ENCODE results near the gene GP9.
"Not testable (repeated sequence)": the region's sequence is repeated elsewhere in the genome, so short reads cannot be mapped to it uniquely, and the experiment has no call there.

GP9 gene

GRCh38 chr3:129050556-129051295 is 9.9 kb upstream of the GP9 start:
- DNase-seq (ENCODE audit: low read depth in 2 of 3, low spot score in 2 of 3), result no peak

GRCh38 chr3:129051871-129052340 is 8.7 kb upstream of the GP9 start:
- DNase-seq (ENCODE audit: low read depth in 2 of 3, low spot score in 2 of 3), result no peak

- no peak for DNase-seq (ENCODE audit: low read depth in 2 of 3, low spot score in 2 of 3)
These were observed 7.9 kb upstream of the GP9 start for GRCh38 chr3:129052675-129053074.

GRCh38 chr3:129054605-129055104 is 5.9 kb upstream of the GP9 start:
- no peak for DNase-seq (ENCODE audit: low read depth in 2 of 3, low spot score in 2 of 3)

DNA sequence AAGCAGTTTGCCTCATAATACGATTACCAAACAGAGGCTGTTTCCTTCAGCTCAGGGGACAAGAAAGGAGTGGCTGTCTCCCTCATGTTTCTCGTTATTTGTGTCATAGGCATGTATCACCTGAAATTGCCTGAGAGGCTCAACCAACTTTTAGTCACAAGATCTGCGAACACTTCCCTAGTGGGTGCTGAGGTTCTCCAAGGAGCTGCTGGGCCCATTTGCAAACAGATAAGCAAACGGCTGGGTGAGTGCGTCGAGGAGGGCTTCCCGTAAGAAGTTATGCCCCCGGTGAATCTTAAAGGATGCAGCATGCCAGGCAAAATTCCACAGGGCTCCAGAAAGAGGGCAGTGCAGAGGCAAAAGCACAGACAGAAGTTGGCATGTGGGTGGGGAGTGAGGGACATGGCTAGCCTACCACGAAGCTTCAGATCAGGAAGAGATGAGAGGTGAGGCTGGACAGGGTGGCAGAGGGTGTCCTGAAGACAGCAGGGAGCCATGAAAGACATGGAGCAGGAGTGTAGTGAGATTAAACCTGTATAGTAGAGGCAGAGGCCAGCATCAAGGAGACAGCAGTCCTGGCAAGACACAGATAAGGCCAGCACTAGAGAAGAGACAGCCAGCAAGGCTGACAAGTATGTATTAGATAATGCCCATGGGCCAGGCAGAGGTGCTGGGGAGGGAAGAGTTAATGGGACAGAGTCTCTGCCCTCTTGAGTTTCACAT is 4.0 kb upstream of the GP9 start:
- no peak for DNase-seq (ENCODE audit: low read depth in 2 of 3, low spot score in 2 of 3)

DNA sequence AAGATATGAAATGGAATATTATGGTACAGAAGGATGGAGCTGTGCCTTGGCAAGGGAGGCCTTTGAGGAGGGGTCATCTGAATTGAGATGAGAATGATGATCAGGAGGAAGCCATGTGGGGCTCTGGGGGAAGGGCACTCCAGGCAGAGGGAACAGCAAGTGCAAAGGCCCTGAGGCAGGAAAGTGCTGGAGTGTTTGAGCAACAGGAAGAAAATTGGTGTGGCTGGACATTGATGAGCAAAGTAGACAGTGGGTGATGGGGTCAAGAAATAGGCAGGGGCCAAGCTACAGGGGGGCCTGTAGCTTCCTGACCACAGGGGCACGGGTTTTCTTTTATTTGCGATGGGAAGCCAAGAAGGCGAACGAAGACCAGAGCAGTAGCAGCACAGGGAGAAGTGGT is 3.3 kb upstream of the GP9 start:
- no peak for DNase-seq (ENCODE audit: low read depth in 2 of 3, low spot score in 2 of 3)

- no peak for DNase-seq (ENCODE audit: low read depth in 2 of 3, low spot score in 2 of 3)
These were observed 2.0 kb upstream of the GP9 start for GRCh38 chr3:129058441-129059200.

DNA sequence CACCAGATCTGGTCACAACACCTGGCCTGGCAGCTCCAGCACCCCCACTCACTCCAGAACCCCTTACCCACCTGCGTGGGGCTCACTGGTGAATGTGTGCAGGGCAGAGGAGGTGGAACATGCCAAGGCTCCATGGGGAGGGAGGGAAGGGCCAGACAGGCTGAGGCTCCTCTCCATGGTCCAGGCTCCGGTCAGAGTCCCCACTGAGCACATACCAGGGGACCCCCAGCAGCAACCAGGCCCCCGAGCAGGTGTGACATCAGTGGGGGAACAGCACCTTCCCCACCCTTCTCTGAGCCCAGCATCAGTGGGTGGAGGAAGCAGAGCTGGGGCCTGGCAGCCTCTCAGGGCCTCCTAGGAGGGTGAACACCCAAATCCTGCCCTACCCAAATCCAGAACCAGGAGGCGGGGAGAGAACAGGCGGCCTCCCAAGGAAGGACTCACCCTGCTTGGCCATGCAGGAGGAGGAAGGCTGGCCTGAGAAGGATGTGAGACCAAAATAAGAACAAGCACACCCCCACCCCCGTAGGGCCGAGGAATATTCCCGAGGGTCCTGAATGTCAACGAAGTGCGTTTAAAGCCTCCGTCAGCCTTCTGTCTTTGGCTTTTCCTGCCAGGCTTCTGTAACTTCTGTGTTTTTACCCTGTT is 1.1 kb upstream of the GP9 start:
- DNase-seq (ENCODE audit: low read depth in 2 of 3, low spot score in 2 of 3), result no peak

DNA sequence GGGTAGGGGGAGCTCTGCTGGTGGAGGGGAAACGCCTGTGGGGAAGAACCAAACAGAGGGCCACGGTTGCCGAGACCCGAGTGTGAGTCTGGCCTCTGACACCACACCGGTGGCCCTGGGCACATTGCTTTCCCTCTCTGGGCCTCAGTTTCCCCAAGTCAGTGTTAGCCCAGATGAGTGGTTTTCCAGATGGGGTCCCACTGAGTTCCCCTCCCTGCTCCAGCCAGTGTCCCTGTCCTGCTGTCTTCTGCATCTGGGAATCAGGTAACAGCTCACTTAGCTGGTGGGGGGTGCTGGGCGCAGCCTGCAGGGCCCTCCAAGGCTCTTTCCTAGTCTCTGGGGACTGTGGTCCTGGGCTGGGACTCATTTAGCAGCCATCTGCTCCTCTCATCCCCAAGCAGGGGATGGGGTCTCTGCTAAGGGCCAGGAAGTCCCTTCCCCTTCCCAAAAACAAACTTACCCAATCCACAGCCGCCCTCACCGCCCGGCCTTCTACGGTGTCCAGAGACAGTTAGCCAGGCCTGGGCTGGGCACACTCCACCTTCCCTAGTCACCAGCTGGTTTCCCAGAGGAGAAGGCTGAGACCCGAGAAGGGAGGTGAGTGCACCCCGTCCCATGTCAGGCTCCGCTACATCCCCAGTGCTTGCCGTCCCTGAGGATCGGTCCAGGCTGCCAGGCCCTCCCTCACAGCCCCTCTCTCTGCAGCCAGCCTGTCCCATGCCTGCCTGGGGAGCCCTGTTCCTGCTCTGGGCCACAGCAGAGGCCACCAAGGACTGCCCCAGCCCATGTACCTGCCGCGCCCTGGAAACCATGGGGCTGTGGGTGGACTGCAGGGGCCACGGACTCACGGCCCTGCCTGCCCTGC is 676 bp downstream of the GP9 start:
- DNase-seq (ENCODE audit: low read depth in 2 of 3, low spot score in 2 of 3), result no peak

DNA sequence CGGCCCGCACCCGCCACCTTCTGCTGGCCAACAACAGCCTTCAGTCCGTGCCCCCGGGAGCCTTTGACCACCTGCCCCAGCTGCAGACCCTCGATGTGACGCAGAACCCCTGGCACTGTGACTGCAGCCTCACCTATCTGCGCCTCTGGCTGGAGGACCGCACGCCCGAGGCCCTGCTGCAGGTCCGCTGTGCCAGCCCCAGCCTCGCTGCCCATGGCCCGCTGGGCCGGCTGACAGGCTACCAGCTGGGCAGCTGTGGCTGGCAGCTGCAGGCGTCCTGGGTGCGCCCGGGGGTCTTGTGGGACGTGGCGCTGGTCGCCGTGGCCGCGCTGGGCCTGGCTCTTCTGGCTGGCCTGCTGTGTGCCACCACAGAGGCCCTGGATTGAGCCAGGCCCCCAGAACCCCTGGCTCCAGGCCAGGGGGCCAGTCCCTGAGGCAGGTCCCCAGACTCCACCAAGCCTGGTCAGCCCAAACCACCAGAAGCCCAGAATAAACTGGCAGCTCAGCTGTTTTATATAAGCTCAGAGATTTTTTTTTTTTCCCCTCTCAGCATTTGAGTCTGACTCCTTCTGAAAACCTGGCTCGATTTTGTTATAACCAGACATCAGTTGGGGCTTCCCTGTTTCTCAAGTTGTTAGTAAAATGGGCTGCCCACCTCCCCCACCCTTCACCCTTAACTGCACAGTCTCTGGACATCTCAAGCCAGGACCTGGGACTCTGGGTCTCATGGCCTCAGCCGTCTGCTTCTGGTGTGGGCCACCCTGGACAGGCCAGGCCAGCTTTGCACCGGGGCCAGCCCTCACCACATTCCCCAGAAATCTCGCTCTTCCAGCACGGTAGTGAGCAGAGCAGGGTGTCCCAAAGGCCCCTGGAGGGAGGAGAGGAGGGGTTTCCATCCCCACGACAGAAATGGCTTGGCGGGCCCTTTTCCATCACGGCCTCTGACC is 1.6 kb downstream of the GP9 start:
- DNase-seq (ENCODE audit: low read depth in 2 of 3, low spot score in 2 of 3), result no peak

GRCh38 chr3:129063091-129063640 is 2.6 kb downstream of the GP9 start:
- no peak for DNase-seq (ENCODE audit: low read depth in 2 of 3, low spot score in 2 of 3)

GRCh38 chr3:129063841-129064482 is 3.4 kb downstream of the GP9 start:
- no peak for DNase-seq (ENCODE audit: low read depth in 2 of 3, low spot score in 2 of 3)

DNA sequence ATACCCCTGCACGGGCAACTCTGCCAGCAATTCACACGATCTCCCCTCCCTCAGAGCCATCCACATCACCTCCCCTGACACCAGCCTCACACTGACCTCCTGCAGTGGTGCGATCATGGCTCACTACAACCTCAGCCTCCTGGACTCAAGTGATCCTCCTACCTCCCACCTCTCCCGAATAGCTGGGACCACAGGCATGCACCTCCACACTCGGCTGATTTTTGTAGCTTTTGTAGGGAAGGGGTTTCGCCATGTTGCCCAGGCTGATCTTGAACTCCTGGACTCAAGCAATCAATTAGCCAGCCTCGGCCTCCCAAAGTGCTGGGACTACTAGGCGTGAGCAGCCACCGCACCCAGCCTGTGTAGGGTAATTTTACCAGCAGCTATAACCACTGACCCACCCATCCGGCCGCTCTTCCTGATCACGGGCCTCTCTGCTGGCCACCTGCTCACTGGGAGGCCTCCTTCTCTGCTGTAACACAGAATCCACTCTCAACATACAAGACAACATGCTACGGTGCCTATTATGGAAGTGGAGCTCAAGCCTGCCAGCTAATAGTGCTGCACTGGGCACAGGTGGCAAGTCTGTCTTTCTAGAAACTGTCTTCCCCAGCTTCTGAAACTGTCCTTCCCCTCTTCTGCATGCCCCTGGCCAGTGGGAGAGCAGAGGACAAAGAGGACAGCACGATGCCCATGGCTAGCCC is 4.6 kb downstream of the GP9 start:
- no peak for DNase-seq (ENCODE audit: low read depth in 2 of 3, low spot score in 2 of 3)

GRCh38 chr3:129065720-129066073 is 5.1 kb downstream of the GP9 start:
- no peak for DNase-seq (ENCODE audit: low read depth in 2 of 3, low spot score in 2 of 3)

GRCh38 chr3:129067719-129068118 is 7.1 kb downstream of the GP9 start:
- DNase-seq (ENCODE audit: low read depth in 2 of 3, low spot score in 2 of 3), result not testable (repeated sequence)

DNA sequence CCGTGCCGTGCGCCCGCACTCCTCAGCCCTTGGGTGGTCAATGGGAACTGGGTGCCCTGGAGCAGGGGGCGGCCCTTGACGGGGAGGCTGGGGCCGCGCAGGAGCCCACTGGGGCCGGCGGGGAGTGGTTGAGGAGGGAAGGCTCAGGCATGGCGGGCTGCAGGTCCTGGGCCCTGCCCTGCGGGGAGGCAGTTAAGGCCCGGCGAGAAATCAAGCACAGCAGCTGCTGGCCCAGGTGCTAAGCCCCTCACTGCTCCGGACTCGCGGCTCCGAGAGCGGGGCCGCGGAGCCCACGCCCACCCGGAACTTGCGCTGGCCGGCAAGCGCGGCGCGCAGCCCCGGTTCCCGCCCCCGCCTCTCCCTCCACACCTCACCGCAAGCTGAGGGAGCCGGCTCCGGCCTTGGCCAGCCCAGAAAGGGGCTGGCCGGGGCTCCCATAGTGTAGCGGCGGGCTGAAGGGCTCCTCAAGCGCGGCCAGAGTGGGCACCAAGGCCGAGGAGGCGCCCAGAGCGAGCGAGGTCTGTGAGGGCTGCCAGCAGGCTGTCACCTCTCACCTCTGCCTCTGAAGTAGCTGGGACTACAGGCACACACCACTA is 7.8 kb downstream of the GP9 start:
- no peak for DNase-seq (ENCODE audit: low read depth in 2 of 3, low spot score in 2 of 3)

DNA sequence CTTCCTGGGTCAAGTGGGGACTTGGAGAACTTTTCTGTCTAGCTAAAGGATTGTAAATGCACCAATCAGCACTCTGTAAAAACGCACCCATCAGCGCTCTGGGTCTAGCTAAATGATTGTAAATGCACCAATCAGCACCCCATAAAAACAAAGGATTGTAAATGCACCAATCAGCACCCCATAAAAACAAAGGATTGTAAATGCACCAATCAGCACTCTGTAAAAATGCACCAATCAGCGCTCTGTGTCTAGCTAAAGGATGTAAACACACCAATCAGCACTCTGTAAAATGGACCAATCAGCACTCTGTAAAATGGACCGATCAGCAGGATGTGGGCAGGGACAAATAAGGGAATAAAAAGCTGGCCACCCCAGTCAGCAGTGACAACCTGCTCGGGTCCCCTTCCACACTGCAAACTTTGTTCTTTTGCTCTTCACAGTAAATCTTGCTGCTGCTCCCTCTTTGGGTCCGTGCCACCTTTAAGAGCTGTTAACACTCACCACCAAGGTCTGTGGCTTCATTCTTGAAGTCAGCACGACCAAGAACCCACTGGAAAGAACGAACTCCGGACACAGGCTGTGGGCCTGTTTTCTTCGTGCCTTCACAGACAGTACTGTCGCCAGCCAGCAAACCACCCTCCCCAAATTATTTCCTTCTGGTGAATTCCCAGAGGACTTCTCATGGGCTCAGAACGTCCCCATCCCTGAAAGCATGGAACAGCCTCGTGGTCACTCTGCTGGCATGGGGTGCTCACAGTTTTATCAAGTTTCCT is 8.9 kb downstream of the GP9 start:
- not testable (repeated sequence) for DNase-seq (ENCODE audit: low read depth in 2 of 3, low spot score in 2 of 3)

Measured in activated CD8-positive, alpha-beta memory T cell treated with anti-CD3 and anti-CD28 coated beads for 48 hours (primary cell).